Activated T-cell treated with anti-CD3 and anti-CD28 coated beads for 1 hour (primary cell): ENCODE results near the gene VTI1A.

Source experiments
- DNase-seq: peaks from one replicate; pipeline ENCODE4 v3.0.0-alpha.2; 2020; ENCODE audit warnings: low read depth

The VTI1A gene

DNA sequence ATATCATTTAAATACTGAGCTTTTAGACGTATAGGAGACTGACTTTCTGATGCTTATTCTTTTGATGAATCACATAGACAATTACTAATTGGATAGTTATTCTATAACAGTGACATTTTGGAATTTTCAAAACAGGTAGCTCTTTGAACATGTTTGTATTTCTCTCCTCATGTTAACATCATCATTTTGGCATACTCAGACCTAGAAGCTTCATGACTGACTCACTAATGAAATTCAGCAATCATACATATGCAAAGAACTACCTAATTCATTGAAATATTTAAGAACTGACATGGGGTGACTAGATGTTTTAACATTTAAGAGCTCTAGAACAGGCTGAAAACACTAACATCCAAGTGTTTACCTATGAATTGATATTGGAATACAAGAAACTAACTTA, 192.3 kb downstream of the VTI1A start:
- no peak for DNase-seq

DNA sequence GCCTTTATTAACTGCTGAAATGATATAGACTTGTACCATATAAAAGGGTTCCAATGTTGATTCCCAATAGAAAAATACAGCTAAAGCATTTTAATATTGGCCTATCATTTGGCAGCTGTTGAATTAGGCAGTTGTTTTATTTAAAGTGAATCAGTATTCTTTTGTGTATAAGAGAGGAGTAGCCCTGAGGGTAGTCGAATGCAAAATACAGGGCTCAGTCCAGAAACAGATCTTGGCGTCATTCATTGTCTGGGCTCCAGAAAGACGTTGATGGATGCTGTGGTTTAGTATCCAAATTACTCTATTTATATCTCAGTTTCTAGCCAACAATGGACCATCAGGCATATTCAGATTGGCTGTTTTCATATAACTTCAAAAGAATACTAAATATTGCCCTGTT, 193.6 kb downstream of the VTI1A start:
- no peak for DNase-seq

DNA sequence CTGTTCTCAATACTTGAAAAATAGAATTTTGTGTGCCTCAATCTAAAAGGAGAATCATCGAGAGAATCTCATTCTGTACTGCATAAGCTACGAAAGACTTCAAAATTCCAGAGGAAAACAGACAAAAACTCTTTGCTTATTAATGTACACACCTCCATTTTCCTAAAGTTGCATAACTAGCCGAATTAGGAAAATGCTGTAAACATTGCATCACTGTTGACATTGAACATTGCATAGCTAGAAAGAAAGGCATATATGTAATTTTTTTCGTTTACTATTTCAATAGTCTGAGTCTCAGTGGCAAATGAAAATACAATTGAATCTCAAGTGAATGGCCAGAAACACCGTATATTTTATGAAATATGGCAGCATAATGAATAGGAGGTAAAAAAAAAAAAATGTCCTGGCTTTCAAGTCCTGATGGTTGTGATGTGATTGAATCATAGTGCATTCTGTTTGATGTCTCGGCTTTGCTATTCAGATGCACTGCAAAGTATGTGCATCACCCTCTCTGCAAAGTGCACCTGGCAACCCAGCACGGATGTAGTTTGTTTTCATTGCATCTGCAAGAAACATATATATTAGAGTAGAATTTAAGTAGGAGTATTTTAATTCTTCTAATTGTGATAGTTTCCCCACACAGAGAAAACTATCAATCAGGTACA, 196.7 kb downstream of the VTI1A start:
- no peak for DNase-seq

GRCh38 chr10:112644265-112644645, 197.2 kb downstream of the VTI1A start:
- no peak for DNase-seq

DNA sequence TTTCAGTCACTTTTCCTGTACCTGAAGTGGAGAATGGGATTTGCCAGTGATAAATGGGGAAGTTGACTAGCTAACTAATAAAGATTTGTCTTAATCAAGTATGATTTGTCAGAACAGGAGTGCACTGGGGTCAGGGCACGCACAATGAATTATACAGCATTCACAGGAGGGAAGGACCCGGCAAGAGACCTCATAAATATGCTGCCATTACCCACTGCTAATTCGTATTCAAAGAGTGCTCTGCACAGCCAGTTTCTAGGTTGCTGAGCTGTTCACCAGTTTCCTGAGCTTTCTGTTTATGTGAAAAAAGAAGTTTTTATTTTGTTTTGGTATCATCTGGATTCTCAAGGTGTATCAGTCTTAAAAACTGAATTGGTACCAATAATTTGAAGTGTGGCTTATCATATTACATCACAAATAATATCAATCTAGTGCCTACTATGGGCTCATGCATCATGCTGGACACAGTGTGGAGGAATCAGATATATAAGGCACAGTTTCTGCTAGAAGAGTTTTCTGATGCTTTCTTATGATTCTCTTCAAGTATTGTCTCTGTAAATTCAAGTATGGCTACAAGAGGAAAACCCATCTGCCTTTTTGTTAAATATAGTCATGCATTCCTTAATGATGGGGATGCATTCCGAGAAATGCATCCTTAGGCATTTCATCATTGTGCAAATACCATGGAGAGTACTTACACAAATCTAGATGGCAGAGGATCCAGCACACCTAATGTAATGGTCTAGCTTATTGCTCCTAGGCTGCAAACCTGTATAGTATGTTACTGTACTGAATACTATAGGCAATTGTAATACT, 202.2 kb downstream of the VTI1A start:
- DNase-seq: no peak

DNA sequence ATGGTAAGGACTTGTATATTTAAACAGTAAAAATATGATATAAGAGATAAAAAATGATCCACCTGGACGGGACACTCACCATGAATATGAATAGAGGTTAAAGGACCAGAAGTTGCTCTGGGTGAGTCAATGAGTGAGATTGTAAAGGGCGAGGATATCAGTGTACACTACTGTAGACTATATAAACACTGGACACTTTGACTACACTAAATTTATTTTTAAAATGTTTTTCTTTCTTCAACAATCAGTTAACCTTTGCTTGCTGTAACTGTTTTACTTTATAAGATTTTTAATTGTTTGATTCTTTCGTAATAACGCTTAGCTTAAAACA, 202.8 kb downstream of the VTI1A start:
- DNase-seq: no peak

DNA sequence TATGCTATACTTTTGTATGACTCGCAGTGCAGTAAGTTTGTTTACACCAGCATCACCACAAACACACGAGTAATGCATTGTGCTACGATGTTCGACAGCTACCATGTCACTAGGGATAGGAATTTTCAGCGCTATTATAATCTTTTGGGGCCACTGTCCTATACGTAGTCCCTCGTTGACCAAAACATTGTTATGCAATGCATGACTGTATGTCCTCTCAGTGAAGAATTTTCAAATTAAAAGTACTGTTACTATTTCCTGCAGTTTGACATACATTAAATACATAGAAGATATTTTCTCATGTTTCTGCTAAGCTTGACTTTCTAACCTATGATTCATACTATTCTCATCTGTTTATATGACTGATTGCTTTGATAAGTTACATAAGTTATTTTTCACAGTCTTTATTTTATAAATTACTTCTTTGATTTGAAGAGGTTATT, 203.6 kb downstream of the VTI1A start:
- DNase-seq: no peak

GRCh38 chr10:112653215-112653614, 206.2 kb downstream of the VTI1A start:
- no peak for DNase-seq

DNA sequence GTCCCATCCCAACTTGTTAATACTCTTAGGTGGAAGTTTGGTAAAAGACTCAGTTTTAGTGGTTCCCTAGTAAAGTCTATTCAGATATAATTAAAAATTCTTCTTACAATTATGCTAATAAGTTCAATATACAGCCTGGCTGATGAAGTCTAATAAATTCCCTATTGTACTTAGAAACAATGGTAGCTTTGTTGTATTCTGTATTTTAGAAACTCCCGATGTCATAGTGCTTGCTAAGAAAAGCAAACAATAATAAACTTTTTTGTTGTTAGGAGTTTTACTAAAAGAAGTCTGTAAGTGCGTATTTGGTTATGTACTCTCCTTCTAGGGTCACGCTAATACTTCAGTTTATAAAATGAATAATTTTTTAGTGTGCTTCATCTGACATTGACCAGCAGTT, 206.8 kb downstream of the VTI1A start:
- DNase-seq: no peak

DNA sequence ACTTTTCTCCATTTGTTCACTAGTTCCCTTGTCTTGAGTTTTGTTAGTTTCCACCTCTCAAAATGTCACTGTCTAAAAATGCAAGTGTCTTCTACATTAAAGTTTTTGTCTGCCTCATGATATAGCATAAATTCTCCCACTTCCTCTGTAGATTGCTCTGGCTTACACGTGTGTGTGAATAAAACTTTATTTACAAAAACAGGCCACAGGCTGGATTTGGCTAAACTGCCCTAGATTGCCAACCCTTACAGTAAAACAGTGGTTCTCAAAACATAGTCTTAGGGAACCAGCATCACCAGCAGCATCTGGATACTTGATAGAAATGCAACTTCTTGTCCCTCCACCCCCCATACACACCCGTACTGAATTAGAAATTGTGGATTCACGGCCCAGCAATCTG, 207.8 kb downstream of the VTI1A start:
- DNase-seq: no peak

DNA sequence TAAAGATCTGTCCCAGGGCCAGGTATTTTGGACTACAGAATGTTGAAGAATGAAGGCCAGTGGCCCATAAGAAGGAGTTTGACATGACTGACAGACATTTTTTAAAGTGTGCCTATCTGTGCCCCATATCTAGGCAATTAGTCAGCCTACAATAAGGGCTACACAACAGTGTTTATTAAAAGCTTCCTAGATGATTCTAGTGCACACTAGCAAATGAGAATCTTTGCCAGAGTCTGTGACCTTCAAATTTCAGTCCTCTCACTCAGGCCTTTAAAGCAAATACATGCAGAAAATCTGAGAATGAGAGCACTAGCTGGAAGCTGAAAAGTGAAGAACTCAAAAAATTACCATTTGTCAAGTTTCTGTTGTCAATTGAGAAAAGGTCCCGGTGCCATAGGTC, 208.7 kb downstream of the VTI1A start:
- no peak for DNase-seq

- no peak for DNase-seq
Observed at GRCh38 chr10:112658465-112658864, 211.4 kb downstream of the VTI1A start.

DNA sequence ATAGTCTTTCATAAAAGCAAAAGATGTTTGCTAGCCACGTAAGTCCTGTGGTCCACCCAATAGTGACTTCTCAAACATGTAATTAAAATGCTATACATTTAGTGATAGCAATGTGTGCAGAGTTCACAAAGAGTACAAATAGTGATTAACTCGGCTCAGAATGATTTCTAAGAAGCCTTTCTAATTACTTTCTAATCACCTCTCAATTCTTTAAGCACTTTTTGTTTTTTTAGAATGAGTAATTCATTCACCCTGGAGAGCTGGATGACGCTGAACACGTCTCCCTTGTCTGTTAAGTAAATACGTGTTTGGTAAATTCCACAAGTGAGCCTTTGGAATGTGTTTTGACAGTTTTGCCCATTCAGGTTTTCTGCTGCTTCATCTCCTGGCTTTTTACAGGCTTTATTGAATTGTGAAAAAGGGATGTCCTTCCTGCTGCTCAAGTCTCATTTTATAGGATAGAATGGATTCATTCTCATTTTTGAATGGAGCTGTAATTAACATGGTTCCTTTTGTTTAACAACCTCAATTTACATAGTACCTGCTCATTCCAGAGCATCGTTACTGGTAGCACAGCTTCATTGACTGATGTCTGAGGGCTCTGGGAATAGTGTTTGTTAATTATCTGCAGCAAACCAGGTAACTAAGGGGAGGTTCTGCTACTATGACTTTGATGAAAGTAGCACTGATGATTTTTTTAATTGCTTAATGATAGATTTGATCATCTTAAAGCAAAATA, 212.1 kb downstream of the VTI1A start:
- no peak for DNase-seq

DNA sequence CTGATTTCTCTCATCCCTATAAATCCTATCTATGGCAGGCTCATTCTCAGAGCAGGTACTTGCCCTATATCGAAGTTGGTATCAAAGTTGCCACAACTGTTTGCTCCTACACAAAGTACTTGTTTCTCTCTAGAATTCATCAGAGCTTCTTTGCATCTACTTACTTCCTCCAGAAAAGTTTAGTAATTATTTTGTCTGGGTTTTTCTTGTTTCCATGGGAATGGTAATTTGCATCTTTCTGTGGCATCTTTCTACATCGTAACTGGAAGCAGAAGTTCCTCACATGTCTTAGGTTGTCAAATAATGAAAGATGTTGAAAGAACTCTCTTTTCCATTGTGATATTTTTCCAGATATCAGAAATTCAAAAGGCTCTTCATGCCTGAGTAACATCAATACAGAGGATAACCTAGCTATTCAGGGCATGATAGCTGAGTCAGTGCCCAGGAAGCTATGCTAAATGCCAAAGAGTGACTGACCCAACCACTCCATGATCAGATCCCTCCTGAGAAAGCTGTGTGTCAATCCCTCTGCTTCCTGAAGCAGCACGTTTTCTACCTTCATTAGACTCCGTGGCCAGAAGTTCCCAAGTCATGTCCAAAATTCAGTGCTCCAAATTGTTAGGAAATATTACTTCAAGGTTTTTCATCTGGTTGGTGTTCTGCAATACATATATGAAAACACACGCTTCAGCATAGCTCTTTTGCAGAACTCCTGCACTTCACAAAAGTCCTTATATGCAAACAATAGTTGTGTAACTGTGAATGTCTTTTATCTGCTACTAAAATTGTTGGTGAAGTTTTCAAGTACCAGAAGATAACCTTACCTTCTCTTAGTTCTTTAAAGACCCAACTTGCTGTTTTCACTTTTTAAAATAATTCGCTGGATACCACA, 216.5 kb downstream of the VTI1A start:
- DNase-seq: no peak

DNA sequence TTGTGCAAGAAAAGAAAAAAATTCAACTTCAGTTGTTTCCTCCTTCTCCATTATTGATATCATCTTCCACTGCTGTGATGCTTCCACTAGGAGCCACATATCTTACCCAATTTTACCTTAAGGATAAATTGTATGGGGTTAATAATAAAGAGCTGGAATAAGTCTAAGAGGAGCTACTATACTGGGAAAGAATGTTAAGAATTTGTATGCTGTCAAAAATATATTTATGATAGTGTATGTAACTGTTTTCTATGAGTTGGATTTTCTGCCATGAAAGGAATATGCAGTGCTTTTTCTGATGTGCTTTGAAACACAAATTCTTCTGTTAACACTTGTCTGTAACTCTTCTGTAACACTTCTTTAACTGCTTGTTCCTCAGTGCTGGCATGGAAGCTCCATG, 219.1 kb downstream of the VTI1A start:
- no peak for DNase-seq

DNA sequence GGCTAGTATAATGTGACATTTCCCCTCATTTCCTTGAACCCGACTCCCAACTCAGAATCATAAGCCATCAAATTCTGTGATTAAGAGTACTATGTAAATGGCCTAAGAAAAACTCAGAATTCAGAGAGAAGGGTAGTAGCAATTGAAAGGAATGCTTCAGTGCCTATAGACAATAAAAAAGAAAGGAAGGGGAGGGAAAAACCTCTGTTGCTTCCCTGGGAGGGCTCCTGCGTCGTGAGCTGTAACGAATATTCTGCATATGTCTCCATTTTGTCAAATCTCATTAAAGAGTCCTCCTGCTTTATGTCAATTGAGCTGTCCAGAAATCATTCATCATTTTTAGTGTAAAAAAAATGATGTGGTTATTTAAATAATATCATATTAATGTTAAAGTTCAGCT, 223.0 kb downstream of the VTI1A start:
- DNase-seq: no peak

DNA sequence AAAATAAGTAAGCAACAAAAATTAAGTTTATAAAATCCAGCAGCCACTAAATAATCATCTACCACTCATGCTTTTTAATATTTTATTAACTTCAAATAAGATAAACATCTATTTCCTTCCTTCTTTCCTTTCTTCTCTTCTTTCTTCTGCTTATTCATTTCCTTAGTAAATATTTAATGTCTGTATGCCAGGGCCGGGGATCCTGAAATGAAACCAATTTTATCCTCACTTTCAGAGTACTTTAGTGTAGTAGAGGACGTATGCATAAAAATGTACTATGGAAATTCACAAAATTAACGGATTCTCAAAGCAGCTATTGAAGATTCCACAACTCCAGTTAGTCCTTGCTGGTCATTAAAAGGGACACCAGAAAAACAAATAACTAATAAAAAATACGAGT, 224.7 kb downstream of the VTI1A start:
- DNase-seq: no peak

DNA sequence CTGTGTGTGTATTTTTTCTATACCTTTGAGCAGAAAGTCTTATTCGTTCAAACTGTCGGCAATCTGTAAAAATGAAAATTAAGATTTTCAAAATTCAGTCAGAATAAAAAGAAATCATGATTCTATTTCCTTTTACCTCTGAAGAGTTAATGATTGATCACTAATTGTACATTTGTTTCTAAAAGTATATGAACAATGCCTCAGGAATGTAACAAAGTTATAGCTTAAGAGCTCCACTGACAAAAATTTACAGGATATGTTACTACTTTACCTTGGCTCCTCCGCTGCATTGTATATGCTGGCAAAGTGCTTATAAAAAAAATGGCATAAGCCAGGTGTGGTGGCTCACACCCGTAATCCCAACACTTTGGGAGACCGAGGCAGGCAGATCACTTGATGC, 225.7 kb downstream of the VTI1A start:
- DNase-seq: no peak

DNA sequence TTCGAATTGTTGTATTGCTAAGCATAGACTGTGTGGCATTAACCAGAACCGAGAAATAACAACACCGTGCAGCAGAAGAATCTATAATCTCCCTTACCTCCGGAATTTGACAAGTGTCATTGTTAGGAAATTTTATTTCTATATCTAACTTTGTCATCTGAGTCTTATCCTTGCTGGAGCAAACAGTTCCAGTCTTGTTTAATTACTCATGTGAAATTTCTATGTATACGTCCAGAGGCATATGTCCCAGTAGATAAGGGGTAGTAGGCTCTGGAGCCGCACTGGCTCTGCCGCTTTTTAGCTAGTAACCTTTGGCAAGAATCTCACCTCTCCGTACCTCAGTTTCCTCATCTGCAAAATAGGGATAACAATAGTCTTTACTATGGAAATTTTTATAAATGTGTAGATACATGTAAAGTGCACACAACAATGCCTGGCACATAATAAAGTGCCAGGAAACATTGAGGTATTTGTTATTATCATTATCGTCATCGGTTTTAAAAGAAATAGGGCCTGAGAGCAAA, 228.6 kb downstream of the VTI1A start:
- DNase-seq: no peak

DNA sequence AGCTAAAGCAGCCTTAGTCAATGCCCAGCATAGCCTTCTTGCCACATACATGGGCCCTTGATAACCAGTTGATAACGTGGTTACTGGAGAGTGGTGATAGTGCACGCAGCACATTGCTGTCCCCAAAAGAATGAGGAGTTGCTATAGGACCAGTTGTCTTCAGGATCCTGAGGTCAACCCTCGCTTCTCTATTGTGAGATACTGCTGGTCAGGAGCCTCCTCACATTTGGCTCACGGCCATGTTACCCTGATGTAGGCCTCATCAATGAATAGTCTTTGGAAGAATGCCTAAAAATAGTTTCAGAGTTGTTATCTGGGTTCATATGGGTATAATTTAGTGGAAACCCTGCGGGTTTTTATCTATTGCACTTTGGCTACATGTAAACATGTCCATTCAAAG, 230.7 kb downstream of the VTI1A start:
- DNase-seq: no peak

DNA sequence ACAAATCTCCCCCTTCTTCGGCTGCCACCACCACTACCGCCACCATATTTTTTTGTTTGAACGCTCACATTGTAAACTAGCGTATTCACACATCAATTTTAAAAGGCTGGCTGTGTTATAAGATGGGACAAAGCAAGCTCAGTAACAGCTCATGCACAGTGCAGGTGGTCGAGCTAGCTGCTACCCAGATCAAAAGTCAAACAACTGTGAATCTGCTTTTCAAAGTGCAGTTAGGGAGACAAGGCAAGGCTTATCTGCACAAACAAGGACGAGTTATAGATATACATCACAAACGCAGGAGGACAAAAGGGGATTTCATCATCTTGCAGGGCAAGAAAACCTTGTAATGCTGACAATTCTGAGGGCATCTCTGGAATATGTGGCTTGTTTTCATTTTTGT, 231.6 kb downstream of the VTI1A start:
- no peak for DNase-seq

DNA sequence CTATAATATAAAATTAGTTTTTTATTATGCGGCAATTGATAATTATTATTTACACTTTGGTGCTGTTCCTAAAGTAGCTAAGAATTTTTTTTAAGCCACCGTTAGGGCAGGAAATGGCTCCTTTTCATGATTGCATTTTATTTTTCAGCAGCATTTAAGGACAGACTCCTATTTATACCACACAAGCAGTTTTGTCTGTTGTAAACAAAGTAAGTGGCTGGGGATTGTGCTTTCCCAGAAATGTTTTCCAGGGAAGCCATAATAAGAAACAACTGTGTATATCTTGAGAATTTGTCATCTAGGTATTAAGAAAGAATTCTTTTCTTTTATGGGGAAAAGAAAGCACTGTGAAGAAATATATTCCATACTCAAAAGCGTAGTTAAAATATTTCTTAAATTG, 232.0 kb downstream of the VTI1A start:
- no peak for DNase-seq
